GM19397 (cell line): ENCODE data around the gene SMCP.

Experiments used
- ATAC-seq: cut with Tn5 transposase; IDR thresholded peaks from one replicate; pipeline ENCODE4 v1.9.1; 2021; ENCODE audit warnings: mild to moderate bottlenecking, moderate library complexity; ENCODE audit not compliant: unreplicated experiment

The SMCP gene, protein sequence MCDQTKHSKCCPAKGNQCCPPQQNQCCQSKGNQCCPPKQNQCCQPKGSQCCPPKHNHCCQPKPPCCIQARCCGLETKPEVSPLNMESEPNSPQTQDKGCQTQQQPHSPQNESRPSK

DNA sequence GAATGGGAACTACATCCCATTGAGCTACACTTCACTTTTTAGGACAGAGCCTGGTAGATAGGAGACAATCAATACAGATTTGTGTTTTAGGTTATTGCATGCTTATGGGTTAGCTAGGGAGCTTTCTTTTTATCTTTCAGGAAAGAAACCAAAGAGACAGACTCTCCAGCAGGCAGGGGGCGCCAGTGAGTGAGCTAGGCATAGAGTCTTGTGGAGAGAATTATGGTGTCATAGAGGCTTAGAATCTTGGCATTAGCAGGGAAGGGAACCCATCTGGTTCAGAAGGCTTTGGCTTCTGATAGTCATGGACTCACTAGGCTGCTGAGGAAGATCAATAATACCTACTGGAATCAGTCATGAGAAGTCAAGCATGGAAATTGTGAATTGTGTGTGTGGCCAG, at the start of gene SMCP:
SMCP (plus strand) TSS at position 281 of the 400 bp plus-strand sequence. CDS start 6,101 bp downstream, outside the sequence.
- ATAC-seq = no peak

DNA sequence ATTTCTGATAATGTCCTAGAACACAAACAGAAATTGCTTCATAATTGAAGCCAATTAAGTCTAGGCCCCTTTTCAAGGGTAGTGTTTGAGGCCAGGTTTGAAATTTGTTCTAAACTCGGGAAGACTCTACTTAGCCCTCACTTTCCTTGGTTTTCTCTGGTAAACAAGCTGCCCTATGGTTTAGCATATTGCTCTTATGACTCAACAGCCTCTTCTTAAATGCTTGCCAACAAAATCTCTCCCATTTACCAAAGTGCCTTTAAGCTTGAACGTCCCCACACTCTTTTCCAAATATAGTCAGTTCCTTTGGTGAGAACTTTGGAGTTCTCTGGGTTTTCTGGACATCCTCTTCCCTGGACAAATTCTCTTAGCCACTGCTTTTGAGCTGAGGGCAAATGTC, 41.3 kb upstream of the SMCP start:
- no peak for ATAC-seq

DNA sequence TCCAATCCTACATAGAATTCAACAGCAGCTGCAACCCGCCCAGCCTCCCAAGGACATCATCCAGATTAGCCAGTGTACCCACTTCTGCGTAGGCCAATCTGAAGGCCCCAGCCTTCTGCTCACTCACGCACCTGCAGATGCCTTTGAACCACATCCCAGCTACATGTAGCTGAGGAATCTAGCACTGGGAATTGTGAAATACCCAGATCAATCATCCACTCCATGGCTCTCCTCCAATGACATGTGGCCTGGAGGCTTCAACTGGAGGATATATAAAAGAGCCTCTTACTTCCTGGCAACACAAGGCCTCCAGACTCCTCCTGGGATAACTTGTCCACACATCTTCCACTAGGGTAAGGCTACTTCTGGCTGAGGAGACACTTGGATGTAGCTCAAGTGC, 35.6 kb upstream of the SMCP start, which contains the start of gene LCE6A:
LCE6A (plus strand) TSS at position 301 of the 400 bp plus-strand sequence. CDS start 665 bp downstream, outside the sequence.
- ATAC-seq = no peak

DNA sequence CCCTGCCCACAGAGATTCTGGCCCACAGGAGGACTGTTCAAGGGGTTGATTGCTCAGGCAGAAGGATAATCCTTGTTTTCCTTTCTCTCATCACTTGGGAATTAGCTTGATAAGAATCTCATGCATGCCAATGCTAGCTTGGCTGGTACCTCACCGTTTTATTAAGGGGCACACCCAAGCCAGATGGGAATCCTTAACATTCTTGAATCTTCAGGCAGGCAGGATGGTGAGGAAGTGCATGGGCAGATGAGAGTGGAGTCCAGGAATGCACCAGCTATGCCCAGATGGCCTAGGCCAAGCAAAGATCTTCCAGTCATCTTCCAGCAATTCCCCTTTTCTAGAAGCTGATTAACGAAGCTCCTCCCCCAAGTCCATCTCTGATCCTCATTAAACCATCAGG, 22.5 kb upstream of the SMCP start:
- ATAC-seq = no peak

DNA sequence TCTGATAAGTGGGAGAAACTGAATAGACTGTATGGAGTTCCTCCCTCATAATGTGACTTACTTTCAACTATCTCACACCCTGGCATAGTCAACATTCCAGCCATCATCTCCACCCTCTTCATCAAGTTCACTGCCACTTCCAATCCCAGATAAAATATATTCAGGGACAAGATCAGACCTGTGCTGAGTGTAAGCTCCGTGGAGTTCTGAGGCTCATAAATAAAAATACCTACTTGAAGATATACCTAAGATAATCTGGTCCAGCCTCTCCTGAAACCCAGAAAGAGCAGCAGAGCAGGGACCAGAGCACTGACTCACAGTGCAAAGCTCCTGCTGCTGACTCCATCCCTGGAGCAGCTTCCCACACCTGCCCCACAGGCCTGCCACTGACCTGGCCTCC, 20.1 kb upstream of the SMCP start:
- ATAC-seq = no peak

DNA sequence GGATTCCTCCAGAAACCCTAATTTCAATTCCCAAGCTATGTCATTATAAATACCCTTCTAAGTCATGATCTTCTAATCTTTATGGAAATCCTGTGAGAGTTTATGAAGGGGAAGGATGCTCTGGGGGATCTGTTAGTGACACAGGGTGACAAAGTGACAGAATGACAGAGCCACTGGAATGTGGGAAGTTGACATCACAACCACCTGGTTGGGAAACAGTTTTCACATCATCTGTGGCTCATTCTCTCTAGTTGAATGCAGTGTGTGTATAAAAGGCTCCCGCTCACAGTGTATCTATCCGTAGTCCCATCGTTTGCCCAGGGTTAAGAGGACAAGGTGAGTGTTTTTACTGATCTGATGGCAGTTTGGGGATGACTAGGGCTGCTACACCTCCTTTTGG, 18.4 kb upstream of the SMCP start, which contains the start of gene LCE7A:
LCE7A (plus strand) TSS at position 301 of the 400 bp plus-strand sequence. CDS start 702 bp downstream, outside the sequence.
- ATAC-seq = no peak

DNA sequence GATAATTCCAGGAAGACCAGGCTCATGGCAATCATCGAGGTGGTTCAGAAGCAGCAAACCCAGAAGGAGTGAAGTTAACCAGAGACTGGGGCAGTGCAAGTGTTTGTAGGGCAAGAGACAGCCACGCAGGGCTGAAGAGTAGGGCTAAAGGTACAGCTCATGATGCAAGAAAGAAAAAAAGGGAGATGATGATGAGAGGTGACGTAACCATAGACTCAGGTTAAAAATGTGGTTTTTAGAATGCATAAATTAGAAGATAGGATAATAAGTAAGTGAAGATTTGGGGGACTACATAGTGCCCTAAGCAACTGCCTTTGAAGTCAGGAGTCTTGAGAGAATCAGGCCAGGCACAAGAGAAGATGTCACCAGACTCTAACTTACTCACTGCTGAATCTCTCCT, 18.0 kb upstream of the SMCP start:
- ATAC-seq = no peak

DNA sequence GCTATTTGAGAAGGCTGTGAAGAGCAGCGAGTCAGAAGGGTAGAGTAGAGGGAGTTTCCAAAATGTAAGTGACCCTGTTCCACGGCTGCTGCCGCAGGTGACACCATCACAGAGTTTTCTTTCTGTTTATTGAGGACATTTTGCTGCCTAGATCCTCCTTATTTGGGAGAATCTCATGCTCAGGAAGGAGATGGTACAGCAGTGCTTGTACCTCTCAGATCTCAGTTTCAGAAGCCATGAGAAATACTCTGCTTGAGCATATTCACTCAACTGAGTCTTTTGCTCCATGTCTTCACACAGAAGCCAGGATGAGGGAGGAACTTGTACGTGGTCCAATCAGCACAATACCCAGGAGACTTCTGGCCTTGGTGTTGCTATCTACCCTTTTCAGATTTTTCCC, 16.7 kb upstream of the SMCP start:
- ATAC-seq = no peak

DNA sequence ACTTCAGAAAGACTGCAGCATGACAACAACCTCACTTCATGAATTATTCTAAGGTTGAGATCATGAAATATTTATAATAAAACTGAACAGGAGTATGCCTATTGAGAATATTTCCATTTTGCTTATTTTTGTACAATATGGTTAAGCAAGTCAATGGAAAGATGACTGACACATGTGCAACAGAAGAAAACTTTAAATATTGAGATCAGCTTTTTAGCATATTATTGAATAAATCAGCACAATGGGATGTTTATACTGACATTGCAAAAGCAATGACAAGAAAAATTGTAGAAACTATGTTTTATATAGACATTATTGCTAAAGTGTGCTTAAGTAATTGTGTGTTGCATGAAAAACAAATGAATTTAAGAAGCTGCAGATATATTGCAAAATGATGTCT, 13.7 kb upstream of the SMCP start:
- no peak for ATAC-seq

DNA sequence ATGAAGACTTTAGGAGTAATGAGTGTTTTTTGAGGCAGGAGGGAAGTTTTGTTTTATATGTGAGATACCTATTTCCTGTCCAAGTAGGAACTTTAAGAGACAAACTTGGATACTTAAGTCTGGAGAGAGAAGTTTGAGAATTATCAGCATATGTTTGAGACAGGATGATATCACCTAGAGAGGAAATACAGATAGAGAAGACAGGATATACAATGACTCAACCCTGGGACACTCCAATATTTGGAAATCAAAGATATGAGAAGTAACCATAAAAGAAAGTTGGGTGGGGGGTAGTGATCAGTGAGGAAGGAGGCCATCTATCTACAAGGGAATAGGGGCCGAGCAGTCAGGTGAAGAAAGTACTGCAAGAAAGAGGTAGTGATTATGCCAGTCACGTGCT, 11.8 kb upstream of the SMCP start:
- ATAC-seq = no peak

DNA sequence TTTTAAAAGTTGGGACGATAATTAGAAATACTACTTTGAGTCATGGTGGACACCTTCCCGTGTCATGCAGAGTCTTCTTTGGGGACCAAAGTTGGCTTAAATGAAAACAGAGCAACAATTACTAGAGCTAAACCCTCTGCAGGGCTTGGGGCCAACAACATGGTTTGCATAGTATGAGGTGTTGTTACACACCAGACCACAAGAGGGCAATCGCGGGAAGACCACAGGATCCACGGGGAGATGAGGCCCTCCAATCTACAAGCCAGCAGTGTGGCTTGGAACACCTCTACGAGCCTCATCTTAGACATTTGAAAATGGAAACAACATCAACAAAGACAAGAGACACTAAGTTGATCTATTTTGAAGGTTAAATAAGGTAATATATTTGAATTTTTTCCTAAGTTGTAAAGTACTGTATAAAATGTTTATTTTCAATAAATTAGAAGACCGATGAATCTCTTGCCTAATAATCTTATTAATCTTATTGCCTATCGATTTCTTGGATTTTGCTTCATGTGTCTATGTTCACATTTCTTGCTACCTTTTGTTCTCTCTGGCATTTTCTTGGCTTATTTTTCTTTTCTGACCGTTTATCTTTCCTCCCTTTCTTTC, 8.2 kb upstream of the SMCP start:
- ATAC-seq = no peak

DNA sequence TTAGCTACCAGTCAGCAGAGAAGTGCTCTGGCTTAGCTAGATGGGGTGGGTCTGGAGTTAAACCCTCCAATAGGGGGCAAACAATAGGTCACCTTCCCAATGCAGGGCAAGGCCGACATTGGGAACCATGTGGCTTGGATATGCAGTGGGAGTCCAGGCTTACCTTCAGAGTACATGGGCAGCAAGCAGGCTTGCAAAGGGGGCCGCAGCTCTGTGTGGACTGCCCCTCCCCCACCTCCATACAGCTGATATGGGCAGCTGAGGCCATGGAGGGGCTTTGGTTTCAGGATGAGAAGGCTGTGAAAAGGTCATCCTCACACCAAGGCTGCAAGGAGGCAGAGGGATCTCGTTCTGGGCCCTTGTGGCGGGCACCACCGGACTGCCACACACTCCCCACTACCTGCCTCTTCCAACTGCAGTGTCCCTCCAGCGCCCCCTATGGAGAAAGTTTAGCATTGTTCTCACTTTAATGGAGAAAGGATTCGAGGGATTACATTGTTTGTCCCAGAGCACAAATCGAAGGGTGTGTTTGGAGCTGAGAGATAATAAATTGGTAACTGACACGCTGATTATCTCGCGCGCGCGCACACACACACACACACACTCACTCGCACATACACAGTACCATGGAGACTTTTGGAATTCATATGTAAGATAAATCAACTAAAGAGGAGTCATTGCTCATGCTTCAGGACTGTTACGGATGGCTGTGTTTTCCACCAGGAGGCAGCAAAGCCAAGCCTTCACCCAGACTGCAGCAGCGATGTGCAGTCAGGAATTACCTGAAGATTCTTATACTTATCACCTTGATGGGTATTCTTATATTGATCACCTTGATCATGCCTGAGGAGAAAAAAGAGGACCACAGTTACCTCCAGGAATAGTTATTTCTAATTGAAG, 7.0 kb upstream of the SMCP start:
- ATAC-seq = no peak

DNA sequence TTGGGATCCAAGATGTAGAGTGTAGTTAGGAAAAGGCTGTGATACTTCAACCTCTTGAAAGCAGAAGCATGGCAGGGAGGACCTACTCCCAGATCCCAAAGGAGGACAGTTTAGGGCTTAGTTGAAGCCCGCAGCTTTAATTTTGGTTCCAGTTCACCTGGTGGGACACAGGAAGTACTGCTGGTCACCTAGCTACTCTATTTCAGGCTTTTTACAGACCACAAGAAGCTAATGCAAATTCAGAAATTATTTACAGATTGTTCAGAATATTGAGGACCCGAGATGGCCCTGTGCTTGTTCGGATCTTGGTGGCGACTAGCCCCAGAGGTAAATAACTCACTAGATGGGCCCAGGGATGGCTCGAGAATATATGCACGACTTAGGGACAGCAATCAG, 6.4 kb upstream of the SMCP start:
- no peak for ATAC-seq

DNA sequence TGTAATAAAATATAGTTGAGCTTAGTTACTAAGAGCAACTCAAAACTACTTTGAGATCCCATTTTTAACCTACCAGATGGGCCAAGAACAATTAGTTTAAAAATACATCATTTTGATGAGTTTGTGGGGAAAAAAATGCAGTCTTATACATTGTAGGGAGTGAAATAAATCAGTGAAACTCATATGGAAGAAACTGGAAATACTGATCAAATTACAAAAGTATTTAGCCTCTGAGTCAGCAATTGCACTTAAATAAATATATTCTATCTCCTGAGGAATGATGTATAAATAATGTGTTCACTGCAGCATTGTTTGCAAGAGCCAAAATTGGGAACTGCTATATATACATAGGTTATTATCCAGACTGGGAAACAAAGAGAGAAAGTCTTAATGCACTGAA, 4.6 kb upstream of the SMCP start:
- no peak for ATAC-seq

DNA sequence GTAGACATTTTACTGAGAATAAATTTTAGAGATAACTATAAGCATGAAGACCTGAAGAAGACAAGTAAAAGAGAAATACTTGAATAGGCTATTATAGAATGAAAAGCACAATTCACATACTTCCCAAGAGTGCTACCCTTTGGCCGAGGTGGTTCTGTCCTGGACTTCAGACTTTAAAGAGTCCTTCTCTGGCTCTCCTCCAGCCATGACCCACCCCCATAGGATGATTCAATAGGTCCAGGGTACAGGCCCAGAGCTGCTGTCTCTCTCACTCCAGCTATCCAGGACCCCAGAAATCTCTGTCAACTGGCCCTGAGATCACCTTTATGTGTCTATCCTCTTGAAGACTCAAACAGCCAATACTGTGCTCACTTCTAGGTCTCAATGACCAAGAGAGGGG, 1.3 kb upstream of the SMCP start:
- no peak for ATAC-seq

DNA sequence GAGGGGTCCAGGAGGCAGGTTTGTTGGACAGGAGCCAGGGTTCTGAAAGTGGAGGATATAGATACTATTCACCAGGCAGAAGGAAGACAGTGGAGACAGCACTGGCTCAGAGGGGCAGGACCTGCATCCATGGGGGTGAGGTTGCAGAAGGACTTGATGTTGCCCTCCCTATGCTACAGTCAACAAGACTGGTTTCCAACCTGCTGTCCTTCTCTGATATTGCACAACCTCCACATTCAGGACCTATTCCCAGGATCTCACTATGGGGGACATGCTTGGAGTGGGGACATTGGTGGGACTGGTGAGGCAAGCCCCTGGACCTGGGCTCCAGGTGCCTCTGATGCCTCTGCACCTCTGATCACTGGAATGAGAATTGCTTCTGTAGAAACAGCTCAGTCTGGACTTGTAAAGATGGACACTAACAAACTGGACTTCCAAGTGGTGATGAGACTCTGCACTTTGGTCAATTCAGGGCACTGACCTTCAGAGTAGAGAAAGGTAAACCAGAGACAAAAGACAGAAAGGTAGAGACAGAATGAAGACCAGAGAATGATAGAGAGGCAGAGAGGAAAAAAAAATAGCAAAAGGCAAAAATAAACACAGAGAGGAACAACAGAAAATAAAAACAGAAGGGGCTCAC, 1.6 kb downstream of the SMCP start:
- ATAC-seq = no peak

DNA sequence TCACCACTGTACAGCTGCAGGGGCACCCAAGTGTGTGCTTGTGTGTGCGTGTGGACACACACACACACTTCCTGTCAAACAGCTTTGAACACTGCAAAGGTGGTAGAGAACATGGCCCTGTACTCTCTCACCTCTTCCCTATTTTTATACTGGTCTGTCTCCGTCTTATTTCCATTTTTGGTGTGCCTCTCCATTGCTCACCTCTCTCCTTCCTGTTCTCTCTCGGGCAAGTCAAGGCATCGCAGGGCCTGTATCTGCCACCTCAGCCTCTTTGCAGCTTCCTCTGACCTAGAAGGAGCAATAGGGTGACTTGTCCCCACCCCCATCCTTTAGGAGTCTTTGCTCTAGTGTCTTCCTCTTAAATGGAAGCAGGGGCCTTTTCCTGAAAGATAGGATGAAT, 2.2 kb downstream of the SMCP start:
- ATAC-seq = no peak

DNA sequence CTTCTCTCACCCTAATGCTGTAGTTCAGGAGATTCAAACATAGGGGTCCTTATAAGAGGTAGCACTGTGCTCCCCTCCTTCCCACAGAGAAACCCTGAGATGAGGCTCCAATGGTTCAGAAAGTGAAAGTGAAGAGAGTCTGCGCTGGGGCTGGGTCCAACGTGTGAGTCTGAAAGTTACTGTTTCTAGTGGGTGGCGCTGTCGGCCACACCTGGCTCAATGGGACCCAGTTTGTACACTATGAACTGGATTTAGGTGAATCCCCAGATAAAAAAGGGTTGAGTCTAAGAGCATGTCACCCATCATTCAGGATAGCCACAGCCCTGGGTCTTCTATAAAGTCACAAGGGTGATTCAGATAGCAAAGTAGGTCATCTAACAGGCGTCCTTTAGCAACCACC, 2.8 kb downstream of the SMCP start:
- ATAC-seq = no peak

DNA sequence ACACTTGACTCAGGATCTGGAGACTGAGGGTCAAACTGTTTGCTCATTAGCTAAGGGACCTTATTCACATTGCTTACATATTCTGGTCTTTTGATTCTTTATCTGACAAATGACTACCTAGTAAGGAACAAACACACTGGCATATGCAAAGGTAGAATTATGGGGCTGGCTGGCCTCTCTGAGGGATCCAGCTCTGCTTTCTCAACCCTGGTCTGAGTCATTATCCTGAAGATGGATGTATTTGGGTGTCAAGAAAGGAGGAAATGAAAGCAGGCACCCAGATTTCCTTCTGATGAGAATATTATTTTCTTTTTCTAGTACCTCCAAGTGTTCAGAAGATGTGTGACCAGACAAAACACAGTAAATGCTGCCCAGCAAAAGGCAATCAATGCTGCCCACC, 6.0 kb downstream of the SMCP start:
- no peak for ATAC-seq

DNA sequence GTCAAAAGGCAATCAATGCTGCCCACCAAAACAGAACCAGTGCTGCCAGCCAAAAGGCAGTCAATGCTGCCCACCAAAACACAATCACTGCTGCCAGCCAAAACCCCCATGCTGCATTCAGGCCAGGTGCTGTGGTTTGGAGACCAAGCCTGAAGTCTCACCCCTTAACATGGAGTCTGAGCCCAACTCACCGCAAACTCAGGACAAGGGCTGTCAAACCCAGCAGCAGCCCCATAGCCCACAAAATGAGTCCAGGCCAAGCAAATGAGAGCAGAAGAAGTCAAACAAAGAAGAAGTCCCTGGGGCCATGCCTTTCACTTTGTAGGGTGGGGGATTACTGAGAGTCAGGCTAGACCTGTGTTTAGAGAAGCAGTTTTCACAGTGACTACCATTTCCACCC, 6.4 kb downstream of the SMCP start:
- no peak for ATAC-seq

DNA sequence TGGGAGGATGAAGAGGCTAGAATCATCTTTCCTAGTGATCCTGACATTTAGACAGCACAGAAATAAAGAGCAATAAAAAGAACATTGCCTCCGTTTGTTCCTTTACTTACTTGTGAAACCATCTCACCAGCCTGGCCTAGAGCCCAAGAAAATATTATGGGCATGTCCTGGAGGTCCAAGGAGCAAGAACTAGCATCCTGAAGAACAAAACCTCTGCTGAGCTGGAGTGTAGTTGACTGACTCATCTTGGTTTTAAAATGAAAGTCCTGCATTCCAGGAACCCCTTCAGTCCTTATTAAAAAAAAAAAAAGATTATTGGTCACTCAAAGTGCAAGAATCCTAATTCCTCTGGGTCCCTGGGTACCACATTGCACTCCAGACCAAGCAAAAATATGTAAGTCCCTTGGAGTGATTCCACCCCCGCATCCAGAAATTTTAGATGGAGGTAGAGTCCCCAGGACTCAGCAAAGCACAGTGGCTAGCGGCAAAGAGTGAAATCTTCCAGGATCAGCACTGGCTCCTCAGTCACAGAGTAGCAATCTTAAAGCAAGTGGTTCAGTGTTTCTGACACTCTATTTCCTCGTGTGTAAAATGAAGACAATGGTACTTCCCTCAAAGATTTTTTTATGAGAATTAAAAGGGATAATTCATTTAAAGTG, 7.0 kb downstream of the SMCP start:
- ATAC-seq = no peak
